HG03432 (cell line): ENCODE measurements around the gene AMZ1.
"Not testable (repeated sequence)": the region's sequence is repeated elsewhere in the genome, so short reads cannot be mapped to it uniquely, and the experiment has no call there.

Experiments
- ATAC-seq: cut with Tn5 transposase; IDR thresholded peaks from one replicate; pipeline ENCODE4 v1.9.1; 2021; ENCODE audit warnings: mild to moderate bottlenecking, moderate library complexity; ENCODE audit not compliant: unreplicated experiment

Gene AMZ1

GRCh38 chr7:2689951-2690705 lies 2.1 kb downstream of the AMZ1 start:
- ATAC-seq: no peak

DNA sequence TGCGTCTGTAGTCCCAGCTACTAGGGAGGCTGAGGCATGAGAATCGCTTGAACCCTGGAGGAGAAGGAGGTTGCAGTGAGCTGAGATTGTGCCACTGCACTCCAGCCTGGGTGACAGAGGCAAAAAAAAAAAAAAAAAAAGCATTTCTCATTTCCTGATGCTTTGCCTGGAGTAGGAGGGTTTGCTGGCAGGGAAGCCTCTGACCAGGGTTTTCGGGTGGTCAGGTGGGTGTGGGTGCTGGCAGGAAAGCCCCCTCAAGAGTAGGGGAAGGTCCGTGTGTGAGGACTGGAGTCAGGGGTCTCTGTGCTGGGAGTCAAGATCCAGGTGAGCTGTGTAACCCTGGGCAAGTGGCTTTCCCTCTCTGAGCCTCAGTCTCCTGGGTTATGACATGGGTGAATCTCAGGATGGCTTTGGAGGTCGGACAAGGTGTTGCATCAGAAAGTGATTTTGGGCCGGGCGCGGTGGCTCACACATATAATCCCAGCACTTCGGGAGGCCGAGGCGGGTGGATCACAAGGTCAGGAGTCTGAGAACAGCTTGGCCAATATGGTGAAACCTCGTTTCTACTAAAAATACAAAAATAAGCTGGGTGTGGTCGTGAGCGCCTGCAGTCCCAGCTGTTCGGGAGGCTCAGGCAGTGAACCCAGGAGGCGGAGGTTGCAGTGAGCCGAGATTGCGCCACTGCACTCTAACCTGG lies 3.2 kb downstream of the AMZ1 start:
- no peak for ATAC-seq

- ATAC-seq: not testable (repeated sequence)
These were observed 4.0 kb downstream of the AMZ1 start for GRCh38 chr7:2691932-2692439.

GRCh38 chr7:2692543-2692942 lies 4.5 kb downstream of the AMZ1 start:
- no peak for ATAC-seq

GRCh38 chr7:2693420-2694121 lies 5.6 kb downstream of the AMZ1 start:
- ATAC-seq: not testable (repeated sequence)

DNA sequence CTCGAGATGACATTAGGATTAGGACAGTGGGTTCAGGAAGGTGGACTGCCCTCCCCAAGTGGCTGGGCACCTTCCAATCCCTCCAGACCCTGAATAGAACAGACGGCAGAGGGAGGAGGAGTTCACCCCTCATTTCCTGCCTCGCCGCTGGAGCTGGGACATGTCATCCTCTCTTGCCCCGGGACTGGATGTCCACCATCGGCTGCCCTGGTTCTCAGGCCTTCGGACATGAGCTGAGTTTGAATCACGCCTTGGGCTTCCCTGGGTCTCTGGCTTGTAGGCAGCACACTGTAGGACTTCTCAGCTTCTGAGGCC lies 6.1 kb downstream of the AMZ1 start:
- not testable (repeated sequence) for ATAC-seq

DNA sequence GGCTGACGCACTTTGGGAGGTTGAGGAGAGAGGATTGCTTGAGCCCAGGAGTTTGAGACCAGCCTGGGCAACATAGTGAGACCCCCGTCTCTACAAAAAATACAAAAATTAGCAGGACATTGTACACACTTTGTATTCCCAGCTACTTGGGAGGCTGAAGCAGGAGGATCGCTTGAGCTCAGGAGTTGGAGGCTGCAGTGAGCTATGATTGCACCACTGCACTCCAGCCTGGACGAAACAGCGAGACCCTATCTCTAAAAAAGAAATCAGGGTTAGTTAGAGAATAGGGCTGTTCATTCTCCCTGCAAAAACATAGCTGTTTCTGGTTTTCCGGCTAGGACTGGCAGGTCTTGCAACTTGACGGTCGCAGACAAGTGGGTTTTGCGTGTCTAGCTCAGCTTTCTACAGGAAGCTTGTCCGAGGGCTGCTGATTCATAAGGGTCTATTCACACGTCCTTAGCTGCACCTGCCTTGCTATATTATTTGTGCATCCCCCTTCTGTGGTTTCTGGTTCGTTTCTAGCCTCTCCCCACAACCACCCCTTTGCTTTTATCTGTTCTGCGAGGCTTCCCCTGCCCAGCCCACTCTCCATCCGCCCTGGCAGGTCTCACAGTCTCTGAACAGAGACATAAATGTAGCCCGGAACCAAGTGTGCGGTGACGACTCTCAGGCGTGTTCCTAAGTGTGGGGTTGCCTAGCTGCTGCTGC lies 10.7 kb downstream of the AMZ1 start:
- ATAC-seq: peak; percentile 94

DNA sequence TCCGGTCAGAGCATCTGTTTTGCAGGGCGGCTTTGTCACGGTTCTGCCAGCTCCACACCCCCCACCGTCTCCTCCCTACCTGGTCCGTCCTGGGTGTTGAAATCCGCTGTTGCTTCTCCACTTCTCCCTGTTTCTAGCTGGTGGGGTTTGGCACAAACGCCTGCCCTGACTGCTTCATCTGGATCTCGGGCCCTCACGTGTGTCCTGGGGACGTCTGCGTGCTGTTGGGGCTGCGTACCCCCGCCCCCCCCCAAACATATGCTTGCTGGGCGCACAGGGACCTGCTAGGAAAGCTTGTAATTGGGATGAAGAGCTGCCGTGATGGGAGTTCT lies 11.3 kb downstream of the AMZ1 start:
- ATAC-seq: no peak

DNA sequence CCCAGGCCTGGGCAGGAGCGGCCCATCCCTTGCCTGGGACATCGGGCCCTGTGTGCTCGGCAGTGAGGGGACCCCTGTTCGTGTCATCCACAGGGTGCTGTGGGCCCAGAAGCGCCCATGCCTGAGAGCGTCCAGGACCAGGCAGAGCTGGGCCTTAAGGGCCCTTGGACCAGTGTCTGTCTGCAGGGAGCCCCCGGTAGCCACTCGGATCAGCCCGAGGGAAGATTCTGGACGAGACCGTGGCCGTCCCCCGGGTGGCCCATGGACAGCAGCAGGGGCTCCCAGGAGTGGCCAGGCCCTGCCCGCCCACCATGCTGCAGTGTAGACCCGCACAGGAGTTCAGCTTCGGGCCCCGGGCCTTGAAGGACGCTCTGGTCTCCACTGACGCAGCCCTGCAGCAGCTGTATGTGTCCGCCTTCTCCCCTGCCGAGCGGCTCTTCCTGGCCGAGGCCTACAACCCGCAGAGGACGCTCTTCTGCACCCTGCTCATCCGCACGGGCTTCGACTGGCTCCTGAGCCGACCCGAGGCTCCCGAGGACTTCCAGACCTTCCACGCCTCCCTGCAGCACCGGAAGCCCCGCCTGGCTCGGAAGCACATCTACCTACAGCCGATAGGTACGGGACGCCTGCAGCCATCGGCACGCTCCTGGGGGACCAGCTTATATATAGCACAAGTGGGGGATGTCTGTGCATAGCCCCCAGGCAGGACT lies 12.3 kb downstream of the AMZ1 start:
- ATAC-seq: no peak

DNA sequence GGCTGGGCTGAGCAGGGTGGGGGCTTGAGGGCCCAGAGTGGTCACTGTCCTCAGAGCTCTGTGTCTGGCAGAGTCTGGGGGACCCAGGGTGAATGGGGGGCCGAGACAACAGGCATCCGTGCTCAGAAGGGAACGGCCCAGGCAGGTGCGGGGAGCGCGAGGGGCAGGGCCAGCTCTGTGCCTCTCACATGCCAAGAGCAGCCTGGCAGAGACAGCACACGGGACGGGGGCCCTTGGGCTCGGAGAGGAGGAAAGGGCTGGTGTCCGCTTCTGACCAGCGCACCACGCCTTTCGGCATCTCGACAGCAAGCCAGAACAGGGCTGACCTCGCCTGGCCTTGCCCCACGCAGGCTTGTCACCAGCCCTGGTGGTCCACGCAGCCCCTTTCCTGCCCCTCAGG lies 13.4 kb downstream of the AMZ1 start:
- ATAC-seq: no peak

DNA sequence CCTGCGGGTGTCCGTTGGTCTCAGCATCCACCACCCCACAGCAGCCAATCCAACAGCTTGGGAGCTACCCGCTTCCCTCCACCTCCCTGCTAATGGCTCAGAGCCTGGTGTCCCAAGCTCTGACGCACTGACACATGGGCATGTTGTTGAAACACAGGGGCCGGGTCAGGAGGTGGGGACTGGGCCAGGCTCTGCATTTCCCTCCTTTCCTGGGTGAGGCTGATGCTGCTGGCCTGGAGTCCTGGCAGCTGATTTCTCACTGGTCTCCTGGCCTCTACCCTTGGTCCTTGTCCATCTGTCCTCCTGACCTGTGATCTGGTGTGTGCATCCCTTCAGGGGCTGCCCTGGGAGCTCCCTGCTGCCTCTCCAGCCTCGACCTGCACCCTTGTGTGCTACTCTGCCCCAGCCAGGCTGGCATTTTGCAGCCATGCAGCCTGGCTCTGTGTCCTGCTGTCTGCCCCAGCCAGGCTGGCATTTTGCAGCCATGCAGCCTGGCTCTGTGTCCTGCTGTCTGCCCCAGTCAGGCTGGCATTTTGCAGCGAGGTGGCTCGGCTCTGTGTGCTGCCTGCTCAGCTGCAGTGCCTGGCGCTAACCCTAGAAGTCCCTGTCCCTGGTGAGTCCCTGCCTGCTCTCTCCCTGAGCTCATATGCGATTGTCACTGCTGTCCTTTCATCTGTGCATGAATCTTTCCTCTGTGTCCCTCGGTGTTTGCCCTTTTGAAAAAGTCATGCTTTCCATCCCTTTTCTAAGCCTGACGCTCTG lies 14.0 kb downstream of the AMZ1 start:
- no peak for ATAC-seq

- no peak for ATAC-seq
These were observed 14.6 kb downstream of the AMZ1 start for GRCh38 chr7:2702594-2702957.

DNA sequence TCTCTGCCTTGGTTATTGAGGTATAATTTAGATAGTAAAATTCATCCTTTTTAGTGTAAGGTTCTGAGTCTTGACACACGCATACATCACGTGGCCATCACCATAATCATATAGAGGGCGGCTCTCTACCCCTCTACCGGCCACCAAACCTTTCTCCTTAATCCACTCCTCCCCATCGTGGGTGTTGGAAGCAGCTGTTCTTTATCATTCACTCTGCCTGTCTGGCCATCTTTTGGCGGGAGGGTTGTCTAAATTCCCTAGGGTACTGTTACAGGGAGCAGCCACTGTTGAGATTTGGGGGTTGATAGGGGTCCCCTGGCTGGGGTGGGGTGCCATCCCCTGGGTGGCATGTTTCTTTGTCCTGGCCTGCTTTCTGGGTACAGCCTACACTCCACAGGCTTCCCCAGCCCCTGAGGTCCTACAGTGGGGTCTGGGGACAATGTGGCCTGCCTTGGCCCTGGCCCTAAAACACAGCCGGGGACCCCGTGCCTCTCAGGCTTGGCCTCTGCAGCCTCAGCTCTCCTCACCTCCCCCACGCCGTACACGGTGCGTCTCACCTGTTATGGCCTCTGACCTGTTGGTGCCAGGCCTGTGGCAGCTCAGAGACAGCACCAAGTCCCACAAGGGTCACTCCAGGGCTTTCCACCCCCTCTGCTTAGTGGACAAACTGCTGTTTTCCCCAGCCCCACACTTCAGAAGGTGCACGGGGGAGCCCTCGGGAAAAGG lies 17.5 kb downstream of the AMZ1 start:
- no peak for ATAC-seq

- ATAC-seq: no peak
These were observed 18.7 kb downstream of the AMZ1 start for GRCh38 chr7:2706685-2707126.

DNA sequence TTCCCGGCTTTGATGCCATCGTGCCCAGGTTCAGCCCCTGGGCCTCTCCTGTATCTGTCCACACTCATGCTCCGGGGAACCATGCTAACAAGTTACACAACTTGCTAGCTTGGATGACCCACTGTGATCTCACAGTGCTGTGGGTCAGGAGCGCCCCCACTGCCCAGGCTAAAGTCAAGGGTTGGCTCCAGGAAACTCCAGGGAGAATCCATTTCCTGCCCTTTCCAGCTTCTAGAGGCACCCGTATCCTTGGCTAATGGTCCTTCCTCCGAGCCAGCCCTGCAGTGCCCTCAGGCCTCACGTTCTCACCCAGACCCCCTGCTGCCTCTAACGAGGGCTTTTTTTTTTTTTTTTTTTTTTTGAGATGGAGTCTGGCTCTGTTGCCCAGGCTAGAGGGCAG lies 19.5 kb downstream of the AMZ1 start:
- no peak for ATAC-seq

DNA sequence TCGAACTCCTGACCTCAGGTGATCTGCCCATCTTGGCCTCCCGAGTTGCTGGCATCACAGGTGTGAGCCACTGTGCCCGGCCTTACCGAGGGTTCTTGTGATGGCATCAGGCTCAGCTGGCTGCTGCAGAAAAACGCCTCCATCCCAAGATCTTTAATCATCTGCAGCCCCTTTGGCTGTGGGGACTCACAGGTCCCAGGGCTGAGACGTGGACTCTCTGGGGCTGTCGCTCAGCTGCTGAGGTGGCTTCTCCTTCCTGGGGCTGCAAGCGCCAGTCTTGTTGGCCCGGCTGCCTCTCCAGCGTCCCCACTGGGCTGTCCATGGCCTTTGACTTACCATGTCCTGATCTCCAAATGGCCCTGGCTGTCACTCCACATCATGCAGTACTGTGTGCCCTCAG lies 20.0 kb downstream of the AMZ1 start:
- no peak for ATAC-seq

GRCh38 chr7:2708547-2709310 lies 20.7 kb downstream of the AMZ1 start:
- ATAC-seq: no peak

- ATAC-seq: peak; percentile 83
These were observed 21.7 kb downstream of the AMZ1 start for GRCh38 chr7:2709553-2710285.
